HG02840 (cell line): ENCODE results near the gene NRXN3.
"Not testable (repeated sequence)": the region's sequence is repeated elsewhere in the genome, so short reads cannot be mapped to it uniquely, and the experiment has no call there.

Experiments
- ATAC-seq: cut with Tn5 transposase; IDR thresholded peaks from one replicate; pipeline ENCODE4 v1.9.1; 2021; ENCODE audit warnings: mild to moderate bottlenecking, moderate library complexity, moderate number of reproducible peaks; ENCODE audit not compliant: unreplicated experiment, low FRiP score

NRXN3 gene

GRCh38 chr14:78967111-78967809, 797.1 kb downstream of the NRXN3 start:
- ATAC-seq = no peak

- no peak for ATAC-seq
Measured at GRCh38 chr14:78968265-78968664, 798.1 kb downstream of the NRXN3 start.

GRCh38 chr14:78970677-78971076, 800.5 kb downstream of the NRXN3 start:
- no peak for ATAC-seq

- ATAC-seq = no peak
Measured at GRCh38 chr14:78972440-78972839, 802.3 kb downstream of the NRXN3 start.

GRCh38 chr14:78974691-78975090, 804.5 kb downstream of the NRXN3 start:
- no peak for ATAC-seq

- ATAC-seq = no peak
Measured at GRCh38 chr14:78975734-78976133, 805.6 kb downstream of the NRXN3 start.

GRCh38 chr14:78978896-78979295, 808.7 kb downstream of the NRXN3 start:
- no peak for ATAC-seq

GRCh38 chr14:78982551-78982950, 812.4 kb downstream of the NRXN3 start:
- ATAC-seq = no peak

- ATAC-seq = no peak
Measured at GRCh38 chr14:78983126-78983525, 813.0 kb downstream of the NRXN3 start.

GRCh38 chr14:78985668-78986381, 815.7 kb downstream of the NRXN3 start:
- ATAC-seq = no peak

GRCh38 chr14:78986989-78987388, 816.8 kb downstream of the NRXN3 start:
- no peak for ATAC-seq

- ATAC-seq = no peak
Measured at GRCh38 chr14:78989221-78989620, 819.0 kb downstream of the NRXN3 start.

GRCh38 chr14:78992867-78993266, 822.7 kb downstream of the NRXN3 start:
- ATAC-seq = no peak

- no peak for ATAC-seq
Measured at GRCh38 chr14:78997811-78998210, 827.6 kb downstream of the NRXN3 start.

GRCh38 chr14:79009286-79009685, 839.1 kb downstream of the NRXN3 start:
- ATAC-seq = no peak

- no peak for ATAC-seq
Measured at GRCh38 chr14:79011091-79011919, 841.1 kb downstream of the NRXN3 start.

- no peak for ATAC-seq
Measured at GRCh38 chr14:79011920-79012204, 841.7 kb downstream of the NRXN3 start.

GRCh38 chr14:79016828-79017505, 846.8 kb downstream of the NRXN3 start:
- ATAC-seq = no peak

- no peak for ATAC-seq
Measured at GRCh38 chr14:79017561-79017960, 847.4 kb downstream of the NRXN3 start.

- ATAC-seq = no peak
Measured at GRCh38 chr14:79018836-79019235, 848.7 kb downstream of the NRXN3 start.

GRCh38 chr14:79019898-79020297, 849.7 kb downstream of the NRXN3 start:
- ATAC-seq = not testable (repeated sequence)
